ENCODE data around the gene STMN3.
"Not testable (repeated sequence)": the region's sequence is repeated elsewhere in the genome, so short reads cannot be mapped to it uniquely, and the experiment has no call there.

The STMN3 gene

DNA sequence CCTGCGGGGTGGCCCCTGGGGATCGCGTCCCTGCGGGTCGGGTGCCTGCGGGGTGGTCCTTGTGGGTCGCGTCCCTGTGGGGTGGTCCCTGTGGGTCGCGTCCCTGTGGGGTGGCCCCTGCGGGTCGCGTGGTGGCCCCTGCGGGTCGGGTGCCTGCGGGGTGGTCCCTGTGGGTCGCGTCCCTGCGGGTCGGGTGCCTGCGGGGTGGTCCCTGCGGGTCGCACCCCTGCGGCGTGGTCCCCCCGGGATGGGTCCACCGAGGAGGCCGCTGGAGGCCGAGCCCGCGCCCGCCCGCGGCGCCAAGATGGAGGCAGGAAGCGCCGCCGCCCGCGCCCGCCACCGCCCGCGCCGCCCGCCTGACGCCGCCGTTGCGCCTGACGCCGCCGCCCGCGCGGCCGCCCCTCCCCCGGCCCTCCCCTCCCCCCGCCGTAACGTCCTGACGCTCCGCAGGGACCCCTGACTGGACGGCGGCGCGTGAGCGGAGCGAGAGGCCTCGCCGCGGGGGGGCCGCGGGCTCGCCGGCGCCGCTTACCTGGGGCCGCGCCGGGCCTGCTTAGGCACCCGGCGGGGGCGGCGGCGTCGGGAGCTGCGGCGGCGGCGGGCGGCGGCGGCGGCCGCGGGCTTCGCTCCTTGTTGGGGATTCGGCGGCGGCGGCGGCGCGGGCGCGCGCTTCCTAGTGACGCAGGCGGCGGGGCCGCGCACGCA lies 26.6 kb downstream of the STMN3 start, which contains the start of gene GMEB2:
Gene GMEB2, minus strand, starts transcription at position 678 of the 705 bp plus-strand sequence. CDS start 7,704 bp downstream, outside the sequence.
- Mint-ChIP-seq H3K36me3 (peaks cover 39% of the 10 kb centered on the region), H3K27ac (peak within 1 kb of the TSS; percentile 94), H3K9me3 (no peaks in the 10 kb centered on the region), H3K4me1 (peaks cover 30% of the 10 kb centered on the region), H3K4me3 (peak within 1 kb of the TSS; percentile 94)
- peak; percentile 66 for ATAC-seq
- peak; percentile 62 to 83 for DNase-seq (ENCODE audit: low spot score in 2 of 2)

DNA sequence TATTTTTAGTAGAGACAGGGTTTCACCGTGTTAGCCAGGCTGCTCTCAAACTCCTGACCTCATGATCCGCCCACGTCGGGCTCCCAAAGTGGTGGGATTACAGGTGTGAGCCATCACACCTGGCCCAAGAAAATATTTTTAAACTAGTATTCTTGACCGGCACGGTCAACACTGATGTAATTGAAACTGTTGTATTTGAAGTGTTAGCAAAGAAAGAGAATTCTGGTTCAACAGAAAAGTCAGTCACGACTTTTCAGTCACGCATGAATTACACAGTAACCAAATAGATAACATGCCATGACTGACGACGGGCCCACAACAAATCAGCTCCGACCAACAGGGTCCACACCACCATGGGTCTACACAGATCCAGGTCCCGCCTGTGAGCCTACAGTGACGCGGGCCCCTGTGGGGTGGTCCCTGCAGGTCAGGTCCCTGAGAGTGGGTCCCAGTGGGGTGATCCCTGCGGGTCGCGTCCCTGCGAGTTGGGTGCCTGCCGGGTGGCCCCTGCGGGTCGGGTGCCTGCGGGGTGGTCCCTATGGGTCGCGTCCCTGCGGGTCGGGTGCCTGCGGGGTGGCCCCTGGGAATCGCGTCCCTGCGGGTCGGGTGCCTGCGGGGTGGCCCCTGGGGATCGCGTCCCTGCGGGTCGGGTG lies 27.3 kb downstream of the STMN3 start:
- Mint-ChIP-seq H3K27ac (peak overlapping the region; percentile 88), H3K9me3 (no peaks in the 10 kb centered on the region), H3K4me3 (peak overlapping the region; percentile 75), H3K36me3 (peaks cover 42% of the 10 kb centered on the region), H3K4me1 (peaks cover 33% of the 10 kb centered on the region)
- ATAC-seq (no peak), DNase-seq (ENCODE audit: low spot score in 2 of 2) (no peak)

DNA sequence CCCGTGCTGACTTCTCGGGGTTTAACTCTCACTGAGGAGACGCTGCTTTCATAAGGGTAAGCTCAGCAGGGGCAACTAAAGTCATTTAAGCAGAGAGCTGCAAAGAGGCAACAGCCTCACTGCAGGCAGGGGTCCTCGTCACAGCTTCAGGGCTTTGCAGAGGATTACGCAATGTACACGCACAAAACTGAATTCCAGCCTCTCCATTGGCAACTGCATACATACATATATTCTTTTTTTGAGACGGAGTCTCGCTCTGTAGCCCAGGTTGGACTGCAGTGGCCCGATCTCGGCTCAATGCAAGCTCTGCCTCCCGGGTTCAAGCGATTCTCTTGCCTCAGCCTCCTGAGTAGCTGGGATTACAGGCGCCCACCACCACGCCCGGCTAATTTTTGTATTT lies 28.7 kb downstream of the STMN3 start:
- no peak for ATAC-seq
- DNase-seq (ENCODE audit: low spot score in 2 of 2): no peak
- H3K4me1 Mint-ChIP-seq: peaks cover 35% of the 10 kb centered on the region
- no peaks in the 10 kb centered on the region for H3K9me3 Mint-ChIP-seq
- peaks cover 39% of the 10 kb centered on the region for H3K36me3 Mint-ChIP-seq
- H3K4me3 Mint-ChIP-seq: no peak overlapping the region
- H3K27ac Mint-ChIP-seq: no peak overlapping the region

DNA sequence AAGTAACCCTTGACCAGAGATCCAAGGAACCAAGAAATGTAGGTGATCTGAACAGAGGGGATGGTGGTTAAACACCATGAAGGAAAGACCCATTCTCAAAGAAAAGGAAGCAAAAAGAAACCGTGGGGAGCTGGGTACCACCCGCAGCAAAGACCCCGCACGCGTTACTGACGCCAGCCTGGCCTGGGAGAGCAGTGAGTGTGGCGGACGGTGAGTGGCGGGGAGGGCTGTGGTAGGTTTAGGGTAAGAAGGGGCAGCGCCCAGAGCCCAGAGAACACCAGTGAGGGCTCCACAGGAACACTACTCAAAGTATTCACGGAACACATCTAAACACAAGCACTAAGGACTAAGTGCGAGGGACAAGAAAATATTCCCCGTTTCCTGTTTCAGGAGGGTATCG lies 30.5 kb downstream of the STMN3 start:
- Mint-ChIP-seq H3K27ac (no peak overlapping the region), H3K4me3 (no peak overlapping the region), H3K9me3 (no peaks in the 10 kb centered on the region), H3K36me3 (peaks cover 33% of the 10 kb centered on the region), H3K4me1 (peaks cover 21% of the 10 kb centered on the region)
- no peak for ATAC-seq
- DNase-seq (ENCODE audit: low spot score in 2 of 2): no peak

DNA sequence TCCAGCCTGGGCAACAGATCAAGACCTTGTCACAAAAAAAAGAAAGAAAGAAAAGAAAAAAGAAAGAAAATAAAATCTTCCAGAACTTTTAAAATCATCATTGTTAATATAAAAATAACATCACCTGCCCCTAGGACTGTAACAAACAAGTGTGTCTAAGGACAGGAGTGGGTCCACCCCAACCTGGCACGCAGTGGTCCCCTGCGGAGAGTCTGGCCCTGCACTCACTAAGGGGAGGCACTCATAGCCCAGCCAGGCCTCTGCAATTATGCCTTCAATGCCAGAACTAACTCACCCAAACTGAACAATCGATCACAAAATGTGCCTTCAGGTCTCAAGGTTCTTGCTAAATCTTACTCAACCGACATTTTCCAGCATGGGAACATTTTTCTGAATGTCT lies 31.1 kb downstream of the STMN3 start:
- H3K4me3 Mint-ChIP-seq: no peak overlapping the region
- H3K27ac Mint-ChIP-seq: no peak overlapping the region
- peaks cover 38% of the 10 kb centered on the region for H3K36me3 Mint-ChIP-seq
- no peak for ATAC-seq
- no peak for DNase-seq (ENCODE audit: low spot score in 2 of 2)
- no peaks in the 10 kb centered on the region for H3K9me3 Mint-ChIP-seq
- H3K4me1 Mint-ChIP-seq: peaks cover 21% of the 10 kb centered on the region

GRCh38 chr20:63620991-63621390 lies 32.2 kb downstream of the STMN3 start:
- no peak overlapping the region for H3K4me3 Mint-ChIP-seq
- H3K36me3 Mint-ChIP-seq: peaks cover 49% of the 10 kb centered on the region
- ATAC-seq (no peak), DNase-seq (ENCODE audit: low spot score in 2 of 2) (no peak)
- no peak overlapping the region for H3K27ac Mint-ChIP-seq
- no peaks in the 10 kb centered on the region for H3K9me3 Mint-ChIP-seq
- peaks cover 21% of the 10 kb centered on the region for H3K4me1 Mint-ChIP-seq

DNA sequence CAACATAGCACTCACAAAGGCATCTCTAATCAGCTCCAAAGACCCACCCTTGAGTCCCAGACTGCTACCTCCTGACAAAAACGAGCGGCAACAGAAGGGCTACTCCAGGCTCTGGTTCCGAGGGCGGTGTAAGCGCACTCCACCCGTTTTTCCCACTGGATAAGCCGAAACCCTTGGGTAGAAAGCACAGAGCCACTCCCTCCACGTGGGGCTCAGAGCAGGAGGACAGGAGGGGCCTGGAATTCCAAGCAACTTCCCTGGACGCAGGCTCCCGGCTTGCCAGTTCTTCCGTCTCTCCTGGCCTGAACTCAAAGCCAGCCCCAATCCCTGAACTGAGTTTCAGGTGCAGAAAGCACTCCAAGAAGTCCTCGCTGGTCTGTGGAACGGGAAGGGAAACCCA lies 33.7 kb downstream of the STMN3 start:
- Mint-ChIP-seq H3K4me3 (no peak overlapping the region), H3K4me1 (peaks cover 22% of the 10 kb centered on the region), H3K36me3 (peaks cover 58% of the 10 kb centered on the region), H3K9me3 (no peaks in the 10 kb centered on the region), H3K27ac (no peak overlapping the region)
- DNase-seq (ENCODE audit: low spot score in 2 of 2) (no peak), ATAC-seq (no peak)

DNA sequence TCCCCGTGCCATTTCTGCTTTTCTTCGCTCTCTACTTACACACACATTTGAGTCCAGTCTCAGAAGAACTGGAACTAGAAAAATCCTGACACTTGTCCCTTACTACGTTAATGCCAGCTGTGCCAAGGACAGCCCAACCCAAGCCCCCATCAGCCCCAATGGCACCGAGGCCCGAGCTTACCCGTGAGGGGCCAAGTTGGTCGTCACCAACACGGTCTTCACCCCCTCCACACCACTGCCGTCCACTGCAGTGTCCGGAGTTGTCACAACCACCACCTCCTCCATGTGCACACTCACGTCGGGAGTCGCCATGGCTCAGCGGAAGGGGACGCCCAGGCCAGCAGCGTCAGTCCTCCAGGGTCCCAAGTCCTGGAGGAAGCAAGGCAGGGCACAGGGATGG lies 34.1 kb downstream of the STMN3 start:
- Mint-ChIP-seq H3K4me3 (no peak overlapping the region), H3K27ac (no peak overlapping the region), H3K36me3 (peaks cover 61% of the 10 kb centered on the region), H3K9me3 (no peaks in the 10 kb centered on the region), H3K4me1 (peaks cover 22% of the 10 kb centered on the region)
- ATAC-seq (no peak), DNase-seq (ENCODE audit: low spot score in 2 of 2) (no peak)

DNA sequence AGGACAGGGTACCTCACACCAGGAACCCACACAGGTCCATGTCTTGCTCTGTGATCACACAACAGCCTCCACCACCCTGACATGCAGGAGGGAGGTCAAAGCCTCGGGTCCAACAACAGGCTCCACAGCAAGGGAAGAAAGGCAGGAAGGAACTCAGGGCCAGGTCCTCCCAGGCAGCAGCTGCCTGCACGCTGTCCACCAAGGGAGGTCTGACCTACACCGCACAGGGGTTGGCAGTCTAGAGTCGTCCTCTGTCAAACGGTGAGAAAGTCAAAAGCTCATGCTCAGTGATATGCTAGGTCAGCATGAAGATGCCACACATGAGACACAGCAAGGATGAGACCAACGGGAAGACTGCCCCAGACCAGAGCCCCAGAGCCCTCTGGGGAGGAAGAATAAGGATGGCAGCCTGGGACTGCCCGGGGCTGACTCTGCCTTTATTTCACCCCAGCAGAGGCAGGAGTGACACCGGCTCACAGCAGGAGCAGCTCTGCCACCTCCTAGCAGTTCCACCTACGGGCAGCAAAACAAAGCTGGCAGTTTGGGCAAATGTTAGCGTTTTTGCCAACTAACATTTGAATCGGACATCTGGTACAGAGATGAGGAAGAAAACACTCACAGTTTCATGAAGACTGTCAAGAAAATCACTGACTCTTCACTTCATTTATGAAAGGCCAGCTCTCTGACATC lies 34.8 kb downstream of the STMN3 start:
- no peak overlapping the region for H3K4me3 Mint-ChIP-seq
- peaks cover 61% of the 10 kb centered on the region for H3K36me3 Mint-ChIP-seq
- no peaks in the 10 kb centered on the region for H3K9me3 Mint-ChIP-seq
- DNase-seq (ENCODE audit: low spot score in 2 of 2) (no peak), ATAC-seq (no peak)
- peaks cover 28% of the 10 kb centered on the region for H3K4me1 Mint-ChIP-seq
- H3K27ac Mint-ChIP-seq: no peak overlapping the region

GRCh38 chr20:63617876-63618265 lies 35.4 kb downstream of the STMN3 start:
- Mint-ChIP-seq H3K9me3 (no peaks in the 10 kb centered on the region), H3K36me3 (peaks cover 64% of the 10 kb centered on the region), H3K4me3 (no peak overlapping the region), H3K27ac (no peak overlapping the region), H3K4me1 (peaks cover 27% of the 10 kb centered on the region)
- DNase-seq (ENCODE audit: low spot score in 2 of 2) (no peak), ATAC-seq (no peak)

DNA sequence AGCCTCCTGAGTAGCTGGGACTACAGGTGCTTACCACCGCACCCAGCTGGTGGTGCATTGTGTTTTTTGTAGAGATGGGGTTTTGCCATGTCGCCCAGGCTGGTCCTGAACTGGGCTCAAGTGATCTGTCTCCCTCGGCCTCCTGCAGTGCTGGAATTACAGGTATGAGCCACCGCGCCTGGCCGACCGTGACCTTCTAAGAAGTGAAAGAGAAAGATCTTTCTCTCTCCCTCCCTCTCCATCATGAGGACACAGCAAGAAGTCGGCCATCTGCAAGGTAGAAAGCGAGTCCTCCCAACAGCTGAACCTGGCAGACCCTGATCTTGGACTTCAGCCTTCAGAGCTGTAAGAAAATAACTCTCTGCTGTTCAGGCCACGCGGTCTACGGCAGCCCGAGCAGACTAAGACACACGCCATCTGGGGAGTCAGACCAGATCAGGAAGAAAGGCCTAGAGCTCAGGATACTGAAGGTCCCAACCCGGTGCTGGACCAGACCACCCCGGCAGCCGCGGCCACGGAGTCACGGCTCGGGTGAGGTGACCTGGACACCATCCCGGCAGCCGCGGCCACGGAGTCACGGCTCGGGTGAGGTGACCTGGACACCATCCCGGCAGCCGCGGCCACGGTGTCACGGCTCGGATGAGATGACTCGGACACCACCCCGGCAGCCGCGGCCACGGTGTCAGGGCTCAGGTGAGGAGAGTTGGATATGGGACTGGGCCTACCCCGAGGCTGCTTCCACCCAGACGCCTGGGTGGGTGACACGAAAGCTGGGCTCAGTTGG lies 35.9 kb downstream of the STMN3 start:
- DNase-seq (ENCODE audit: low spot score in 2 of 2) (no peak), ATAC-seq (no peak)
- H3K4me1 Mint-ChIP-seq: peaks cover 21% of the 10 kb centered on the region
- H3K4me3 Mint-ChIP-seq: no peak overlapping the region
- no peaks in the 10 kb centered on the region for H3K9me3 Mint-ChIP-seq
- H3K36me3 Mint-ChIP-seq: peaks cover 61% of the 10 kb centered on the region
- peak overlapping the region; percentile 37 for H3K27ac Mint-ChIP-seq

- peaks cover 56% of the 10 kb centered on the region for H3K36me3 Mint-ChIP-seq
- not testable (repeated sequence) for DNase-seq (ENCODE audit: low spot score in 2 of 2); ATAC-seq; H3K9me3 Mint-ChIP-seq; H3K4me3 Mint-ChIP-seq
- peaks cover 12% of the 10 kb centered on the region for H3K4me1 Mint-ChIP-seq
- peak overlapping the region; percentile 48 for H3K27ac Mint-ChIP-seq
Observed at GRCh38 chr20:63613863-63614594, 39.2 kb downstream of the STMN3 start.

- Mint-ChIP-seq H3K4me3 (no peak overlapping the region), H3K27ac (no peak overlapping the region), H3K4me1 (peaks cover 12% of the 10 kb centered on the region), H3K9me3 (no peaks in the 10 kb centered on the region), H3K36me3 (peaks cover 44% of the 10 kb centered on the region)
- no peak for ATAC-seq
- DNase-seq (ENCODE audit: low spot score in 2 of 2): no peak
Observed at GRCh38 chr20:63612276-63612931, 40.8 kb downstream of the STMN3 start.

DNA sequence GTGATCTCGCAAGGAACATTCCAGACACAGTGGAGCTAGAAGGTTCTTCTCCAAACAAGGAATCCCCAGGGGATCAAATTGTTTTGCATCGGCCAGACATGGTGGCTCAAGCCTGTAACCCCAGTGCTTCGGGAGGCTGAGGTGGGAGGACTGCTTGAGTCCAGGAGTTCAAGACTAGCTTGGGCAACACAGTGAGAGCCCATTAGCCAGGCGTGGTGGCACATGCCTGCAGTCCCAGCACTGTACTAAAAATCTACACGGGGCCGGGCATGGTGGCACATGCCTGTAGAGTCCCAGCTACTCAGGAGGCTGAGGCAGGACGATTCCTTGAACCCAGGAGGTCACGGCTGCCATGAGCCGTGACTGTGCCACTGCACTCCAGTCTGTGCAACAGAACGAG lies 41.6 kb downstream of the STMN3 start:
- H3K9me3 Mint-ChIP-seq: no peaks in the 10 kb centered on the region
- H3K4me3 Mint-ChIP-seq: no peak overlapping the region
- ATAC-seq (no peak), DNase-seq (ENCODE audit: low spot score in 2 of 2) (no peak)
- peaks cover 36% of the 10 kb centered on the region for H3K36me3 Mint-ChIP-seq
- H3K4me1 Mint-ChIP-seq: peaks cover 16% of the 10 kb centered on the region
- H3K27ac Mint-ChIP-seq: no peak overlapping the region

Measured in stimulated activated effector memory CD8-positive, alpha-beta T cell treated with anti-CD3 and anti-CD28 coated beads, Interleukin-12 subunit alpha, Interleukin-12 subunit beta, amount 100 ng/mL, for 72 hours (primary cell).